A549 (cell line): ENCODE measurements around the gene SNAP29.

Source experiments
- CTCF ChIP-seq: fragments of >200 bp; sonication (Bioruptor Twin); formaldehyde crosslinking; IDR thresholded peaks from 3 replicates; pipeline ENCODE4 v1.5.1; 2016
- EP300 ChIP-seq, 2 experiments: fragments of >200 bp; sonication (Bioruptor Twin); formaldehyde crosslinking; IDR thresholded peaks; 2 replicates in 1 of 2; 3 replicates in 1 of 2; pipeline ENCODE4 v1.6.1; 2016 to 2017
- HOXA7 ChIP-seq: fragments of 250-450 bp; sonication (Bioruptor Pico); IDR thresholded peaks from 2 replicates; pipeline ENCODE4 v1.5.0; 2020; ENCODE audit warnings: mild to moderate bottlenecking, moderate library complexity
- JUNB ChIP-seq: fragments of >200 bp; sonication (Bioruptor Twin); formaldehyde crosslinking; IDR thresholded peaks from 2 replicates; pipeline ENCODE4 v1.6.1; 2016
- RFX5 ChIP-seq: fragments of 450-650 bp; IDR thresholded peaks from 2 replicates; pipeline ENCODE4 v1.7.1; 2014; ENCODE audit warnings: antibody characterized with exemption, mild to moderate bottlenecking, moderate library complexity
- SMC3 ChIP-seq: fragments of >200 bp; sonication (Bioruptor Twin); formaldehyde crosslinking; IDR thresholded peaks from 3 replicates; pipeline ENCODE4 v1.6.1; 2018; ENCODE audit warnings: inconsistent platforms

- TF ChIP-seq SMC3 (no peak), HOXA7 (CRISPR knock-in tag) (no peak), CTCF (no peak), RFX5 (no peak), EP300 (IDR thresholded peaks at IDR 0.05) (no peak), JUNB (no peak)
These were observed 8.6 kb downstream of the SNAP29 start for GRCh38 chr22:20867179-20868024.
